Measurements from ENCODE around the gene MYBPH.

Gene MYBPH

GRCh38 chr1:203140743-203141520 lies 34.7 kb downstream of the MYBPH start:
- peaks cover 8% of the 10 kb centered on the region for H3K27me3 ChIP-seq (ENCODE audit: insufficient read depth, low read length)

GRCh38 chr1:203139976-203140475 lies 35.6 kb downstream of the MYBPH start:
- H3K27me3 ChIP-seq (ENCODE audit: insufficient read depth, low read length): peaks cover 10% of the 10 kb centered on the region
- no peaks in the 10 kb centered on the region for H4K20me1 ChIP-seq (ENCODE audit: insufficient read depth, low read length)
- no peak overlapping the region for H3K4me2 ChIP-seq (ENCODE audit: low read length)
- H3F3A ChIP-seq (ENCODE audit: insufficient read depth, low read length): no peaks in the 10 kb centered on the region
- no peak overlapping the region for H2AFZ ChIP-seq (ENCODE audit: low read length)
- no peak overlapping the region for H3K27ac ChIP-seq (ENCODE audit: low read depth, low read length, poor library complexity, severe bottlenecking)
- H3K9me3 ChIP-seq (ENCODE audit: low read length): no peaks in the 10 kb centered on the region
- TF ChIP-seq, protein P1, sequence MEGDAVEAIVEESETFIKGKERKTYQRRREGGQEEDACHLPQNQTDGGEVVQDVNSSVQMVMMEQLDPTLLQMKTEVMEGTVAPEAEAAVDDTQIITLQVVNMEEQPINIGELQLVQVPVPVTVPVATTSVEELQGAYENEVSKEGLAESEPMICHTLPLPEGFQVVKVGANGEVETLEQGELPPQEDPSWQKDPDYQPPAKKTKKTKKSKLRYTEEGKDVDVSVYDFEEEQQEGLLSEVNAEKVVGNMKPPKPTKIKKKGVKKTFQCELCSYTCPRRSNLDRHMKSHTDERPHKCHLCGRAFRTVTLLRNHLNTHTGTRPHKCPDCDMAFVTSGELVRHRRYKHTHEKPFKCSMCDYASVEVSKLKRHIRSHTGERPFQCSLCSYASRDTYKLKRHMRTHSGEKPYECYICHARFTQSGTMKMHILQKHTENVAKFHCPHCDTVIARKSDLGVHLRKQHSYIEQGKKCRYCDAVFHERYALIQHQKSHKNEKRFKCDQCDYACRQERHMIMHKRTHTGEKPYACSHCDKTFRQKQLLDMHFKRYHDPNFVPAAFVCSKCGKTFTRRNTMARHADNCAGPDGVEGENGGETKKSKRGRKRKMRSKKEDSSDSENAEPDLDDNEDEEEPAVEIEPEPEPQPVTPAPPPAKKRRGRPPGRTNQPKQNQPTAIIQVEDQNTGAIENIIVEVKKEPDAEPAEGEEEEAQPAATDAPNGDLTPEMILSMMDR (IDR thresholded peaks at IDR 0.05; ENCODE audit: low read length): no peak
- TF ChIP-seq EZH2 (IDR thresholded peaks at IDR 0.05; ENCODE audit: borderline replicate concordance, low read length): no peak
- no peak overlapping the region for H3K4me3 ChIP-seq (ENCODE audit: low read depth, low read length, poor library complexity, severe bottlenecking)
- H3K79me2 ChIP-seq (ENCODE audit: insufficient read depth, low read length): no peaks in the 10 kb centered on the region
- H3K9me2 ChIP-seq (ENCODE audit: low read depth, low read length): no peaks in the 10 kb centered on the region
- H3K4me1 ChIP-seq (ENCODE audit: insufficient read depth, low read length, severe bottlenecking): no peaks in the 10 kb centered on the region
- no peak overlapping the region for H3K9ac ChIP-seq (ENCODE audit: low read length)
- H3K36me3 ChIP-seq (ENCODE audit: insufficient read depth, low read length): no peaks in the 10 kb centered on the region

More at GRCh38 chr1:203140743-203141520, 34.7 kb downstream of the MYBPH start:
- no peaks in the 10 kb centered on the region for H3K36me3 ChIP-seq (ENCODE audit: insufficient read depth, low read length)
- no peaks in the 10 kb centered on the region for H3K4me1 ChIP-seq (ENCODE audit: insufficient read depth, low read length, severe bottlenecking)
- H2AFZ ChIP-seq (ENCODE audit: low read length): no peak overlapping the region
- H4K20me1 ChIP-seq (ENCODE audit: insufficient read depth, low read length): no peaks in the 10 kb centered on the region
- H3K4me2 ChIP-seq (ENCODE audit: low read length): no peak overlapping the region
- H3K79me2 ChIP-seq (ENCODE audit: insufficient read depth, low read length): no peaks in the 10 kb centered on the region
- H3K27ac ChIP-seq (ENCODE audit: low read depth, low read length, poor library complexity, severe bottlenecking): no peak overlapping the region
- no peak for TF ChIP-seq EZH2 (IDR thresholded peaks at IDR 0.05; ENCODE audit: borderline replicate concordance, low read length)
- TF ChIP-seq, protein P1 (IDR thresholded peaks at IDR 0.05; ENCODE audit: low read length): no peak
- H3K9me3 ChIP-seq (ENCODE audit: low read length): no peaks in the 10 kb centered on the region
- no peak overlapping the region for H3K4me3 ChIP-seq (ENCODE audit: low read depth, low read length, poor library complexity, severe bottlenecking)
- no peaks in the 10 kb centered on the region for H3K9me2 ChIP-seq (ENCODE audit: low read depth, low read length)
- H3F3A ChIP-seq (ENCODE audit: insufficient read depth, low read length): no peaks in the 10 kb centered on the region
- no peak overlapping the region for H3K9ac ChIP-seq (ENCODE audit: low read length)

DNA sequence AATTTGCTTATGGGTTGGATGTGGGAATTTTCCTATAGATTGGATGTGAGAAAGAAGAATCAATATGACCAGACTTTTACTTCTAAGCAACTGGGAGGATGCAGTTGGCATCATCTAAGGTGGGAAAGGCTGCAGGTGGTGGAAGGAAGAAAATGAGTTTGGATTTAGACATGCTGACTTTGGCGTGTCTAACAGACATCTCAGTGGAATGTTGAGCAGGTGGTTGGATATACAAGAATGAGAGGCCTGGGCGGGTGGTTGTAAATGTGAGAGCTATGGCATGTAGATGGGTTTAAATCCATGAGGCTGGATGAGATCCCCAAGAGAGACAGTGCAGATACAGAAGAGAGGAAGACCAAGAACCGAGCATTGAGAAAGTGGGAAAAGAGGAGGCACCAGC lies 37.6 kb downstream of the MYBPH start:
- Histone ChIP-seq H3F3A (ENCODE audit: insufficient read depth, low read length) (no peaks in the 10 kb centered on the region), H3K9ac (ENCODE audit: low read length) (no peak overlapping the region), H3K9me2 (ENCODE audit: low read depth, low read length) (no peaks in the 10 kb centered on the region), H3K9me3 (ENCODE audit: low read length) (no peaks in the 10 kb centered on the region), H3K36me3 (ENCODE audit: insufficient read depth, low read length) (no peaks in the 10 kb centered on the region), H3K27me3 (ENCODE audit: insufficient read depth, low read length) (peaks cover 8% of the 10 kb centered on the region), H3K79me2 (ENCODE audit: insufficient read depth, low read length) (no peaks in the 10 kb centered on the region), H3K4me1 (ENCODE audit: insufficient read depth, low read length, severe bottlenecking) (no peaks in the 10 kb centered on the region), H3K27ac (ENCODE audit: low read depth, low read length, poor library complexity, severe bottlenecking) (no peak overlapping the region), H4K20me1 (ENCODE audit: insufficient read depth, low read length) (no peaks in the 10 kb centered on the region), H3K4me3 (ENCODE audit: low read depth, low read length, poor library complexity, severe bottlenecking) (no peak overlapping the region), H3K4me2 (ENCODE audit: low read length) (no peak overlapping the region), H2AFZ (ENCODE audit: low read length) (no peak overlapping the region)
- TF ChIP-seq, protein P1 (IDR thresholded peaks at IDR 0.05; ENCODE audit: low read length): no peak
- TF ChIP-seq EZH2 (IDR thresholded peaks at IDR 0.05; ENCODE audit: borderline replicate concordance, low read length): no peak

All from OCI-LY1 (cell line).